Measurements from ENCODE around the gene PHACTR3. TPM values are rescaled to one million over a fixed set of nuclear protein-coding genes. Genes with fewer than 3 reads are reported as not detected.

PHACTR3 gene
- total RNA-seq, 1 donor: under 0.01 TPM

DNA sequence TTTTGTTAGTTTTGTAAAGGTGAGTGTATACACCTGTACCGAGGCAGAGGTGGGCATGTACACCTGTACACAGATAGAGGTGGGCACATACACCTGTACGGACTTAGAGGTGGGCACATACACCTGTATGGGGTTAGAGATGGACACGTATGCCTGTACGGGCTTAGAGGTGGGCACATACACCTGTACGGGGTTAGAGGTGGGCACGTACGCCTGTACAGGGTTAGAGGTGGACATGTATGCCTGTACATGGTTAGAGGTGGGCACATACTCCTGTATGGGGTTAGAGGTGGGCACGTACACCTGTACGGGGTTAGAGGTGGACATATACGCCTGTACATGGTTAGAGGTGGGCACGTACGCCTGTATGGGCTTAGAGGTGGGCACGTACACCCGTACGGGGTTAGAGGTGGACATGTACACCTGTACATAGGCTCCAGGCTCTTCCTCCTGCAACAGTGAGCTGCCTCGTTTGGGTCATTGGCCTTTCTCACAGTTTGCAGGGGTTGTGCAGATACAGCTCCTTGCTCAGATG lies 63.7 kb downstream of the PHACTR3 start:
- no peak for DNase-seq (ENCODE audit: low read depth in 2 of 3, low spot score in 2 of 3)

DNA sequence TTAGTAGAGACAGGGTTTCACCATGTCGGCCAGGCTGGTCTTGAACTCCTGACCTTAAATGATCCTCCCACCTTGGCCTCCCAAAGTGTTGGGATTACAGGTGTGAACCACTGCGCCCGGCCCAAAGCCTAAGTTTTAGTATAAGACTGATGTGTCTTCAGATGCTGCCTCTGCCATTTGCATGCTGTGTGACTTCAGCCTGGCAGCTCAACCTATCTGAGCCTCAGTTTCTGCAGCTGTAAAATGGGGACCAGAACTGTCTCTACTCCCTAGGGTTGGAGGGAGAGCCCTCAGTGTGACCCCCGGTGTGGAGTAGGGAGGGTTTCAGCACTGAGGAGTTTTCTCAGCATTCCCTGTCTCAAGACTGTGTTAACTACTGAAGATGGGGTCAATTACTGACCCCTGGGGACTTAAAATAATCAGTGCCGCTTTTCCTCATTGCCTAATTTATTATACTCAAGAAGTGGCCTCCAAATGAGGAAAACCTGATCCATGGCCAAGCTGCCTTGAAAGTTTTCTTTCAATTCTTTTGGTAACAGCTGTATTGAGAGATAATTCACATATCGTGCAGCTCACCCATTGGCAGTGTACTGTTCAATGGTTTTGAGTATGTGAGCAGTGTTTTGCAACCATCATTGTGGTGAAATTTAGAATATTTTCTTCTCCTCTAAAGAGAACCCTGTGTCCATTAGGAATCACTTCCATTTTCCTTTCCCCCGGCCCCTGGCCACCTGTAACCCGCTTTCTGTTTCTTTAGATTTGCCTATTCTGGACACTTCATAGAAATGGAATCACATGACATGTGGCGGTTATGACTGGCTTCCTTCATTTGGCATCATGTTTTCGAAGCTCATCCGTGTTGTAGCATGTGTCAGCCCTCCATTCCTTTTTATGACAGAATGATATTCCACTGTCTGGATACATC lies 64.8 kb downstream of the PHACTR3 start:
- no peak for DNase-seq (ENCODE audit: low read depth in 2 of 3, low spot score in 2 of 3)

DNA sequence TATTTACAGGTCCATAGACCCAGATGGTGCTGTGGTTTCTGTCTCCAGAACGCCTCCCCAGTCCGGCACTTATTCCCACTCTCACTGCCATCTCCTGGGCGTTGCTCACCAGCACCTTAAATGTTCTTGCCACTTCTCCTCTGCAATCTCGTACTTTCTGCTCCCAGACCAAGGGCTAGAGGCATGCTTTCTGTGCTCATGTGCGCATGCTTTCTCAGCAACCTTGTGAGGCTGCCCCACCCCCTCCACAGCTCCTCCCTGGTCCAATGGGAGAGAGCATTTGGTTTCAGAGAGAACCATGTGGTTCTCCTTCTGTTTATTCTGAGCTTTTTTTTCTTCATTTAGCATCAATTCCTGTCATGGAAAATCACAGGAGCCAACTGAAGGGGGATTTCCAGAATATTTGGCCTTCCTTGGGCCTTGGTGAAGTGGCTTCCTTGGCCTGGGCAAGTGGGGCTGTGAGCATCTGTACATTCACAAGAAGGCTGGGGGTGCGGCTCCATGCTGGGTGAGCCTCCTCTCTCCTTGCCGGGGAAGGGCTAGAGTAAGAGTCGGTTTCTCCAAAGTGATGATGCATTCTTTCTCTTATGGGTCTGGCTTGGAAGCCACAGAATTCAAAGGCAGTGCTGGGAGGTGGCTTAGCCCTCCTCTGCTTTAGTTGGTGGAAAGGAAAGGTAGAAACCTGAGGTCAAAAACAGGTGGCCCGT lies 66.6 kb downstream of the PHACTR3 start:
- DNase-seq (ENCODE audit: low read depth in 2 of 3, low spot score in 2 of 3): no peak

DNA sequence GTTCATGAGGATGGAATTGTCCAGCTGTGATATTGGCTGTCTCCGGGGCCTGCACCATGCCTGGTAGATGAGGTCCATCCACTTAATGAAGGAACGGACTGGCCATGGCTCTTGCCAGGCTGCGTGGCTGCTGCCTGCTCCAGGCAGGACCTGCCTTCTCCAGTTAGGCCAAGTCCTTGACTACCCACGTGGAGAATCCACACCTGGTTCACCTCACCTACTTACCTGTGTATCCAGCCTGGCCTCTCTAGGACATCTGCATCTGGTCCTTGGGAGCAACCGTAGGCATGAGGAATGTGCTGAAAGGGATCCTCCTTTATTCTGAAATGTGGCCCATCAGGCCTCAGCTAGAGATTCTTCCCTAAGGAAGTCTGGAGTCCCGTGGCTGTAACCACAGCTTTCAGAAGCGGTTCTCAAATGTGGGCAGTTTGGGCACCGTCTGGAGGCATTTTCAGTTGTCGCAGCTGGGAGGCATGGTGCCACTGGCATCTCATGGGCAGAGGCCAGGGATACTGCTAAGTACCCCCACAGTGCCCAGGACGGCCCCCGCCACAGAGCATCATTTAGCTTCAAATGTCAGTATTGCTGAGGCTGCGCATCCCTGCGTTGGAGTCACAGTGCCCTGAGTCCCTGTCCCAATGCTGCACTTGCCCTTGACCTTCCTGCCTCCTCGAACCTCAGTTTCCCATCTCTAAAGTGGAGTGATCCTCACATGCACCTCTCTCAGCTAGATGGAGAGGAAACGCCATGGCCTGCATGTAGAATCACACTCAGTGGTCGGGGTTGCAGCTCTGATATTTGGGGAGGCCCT lies 67.5 kb downstream of the PHACTR3 start:
- no peak for DNase-seq (ENCODE audit: low read depth in 2 of 3, low spot score in 2 of 3)

DNA sequence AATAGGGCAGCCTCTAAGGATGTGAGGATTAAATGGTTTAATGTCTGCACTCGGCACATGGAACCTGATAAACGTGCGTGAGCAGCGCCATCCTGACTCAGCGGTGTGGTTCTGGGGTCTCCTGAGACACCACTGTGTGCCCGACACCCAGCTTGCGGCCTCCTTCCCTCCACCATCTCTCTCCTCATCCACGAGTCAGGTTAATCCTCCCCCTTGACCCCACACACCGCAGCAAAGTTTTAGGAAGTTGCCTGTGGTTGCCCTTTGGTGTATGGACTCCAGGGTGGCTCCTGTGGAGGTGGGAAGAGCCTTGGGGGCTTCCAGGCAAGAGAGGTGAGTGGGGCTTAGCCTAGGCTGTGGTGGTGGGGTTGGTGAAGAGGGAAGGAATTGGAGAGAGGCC lies 68.2 kb downstream of the PHACTR3 start:
- DNase-seq (ENCODE audit: low read depth in 2 of 3, low spot score in 2 of 3): no peak

DNA sequence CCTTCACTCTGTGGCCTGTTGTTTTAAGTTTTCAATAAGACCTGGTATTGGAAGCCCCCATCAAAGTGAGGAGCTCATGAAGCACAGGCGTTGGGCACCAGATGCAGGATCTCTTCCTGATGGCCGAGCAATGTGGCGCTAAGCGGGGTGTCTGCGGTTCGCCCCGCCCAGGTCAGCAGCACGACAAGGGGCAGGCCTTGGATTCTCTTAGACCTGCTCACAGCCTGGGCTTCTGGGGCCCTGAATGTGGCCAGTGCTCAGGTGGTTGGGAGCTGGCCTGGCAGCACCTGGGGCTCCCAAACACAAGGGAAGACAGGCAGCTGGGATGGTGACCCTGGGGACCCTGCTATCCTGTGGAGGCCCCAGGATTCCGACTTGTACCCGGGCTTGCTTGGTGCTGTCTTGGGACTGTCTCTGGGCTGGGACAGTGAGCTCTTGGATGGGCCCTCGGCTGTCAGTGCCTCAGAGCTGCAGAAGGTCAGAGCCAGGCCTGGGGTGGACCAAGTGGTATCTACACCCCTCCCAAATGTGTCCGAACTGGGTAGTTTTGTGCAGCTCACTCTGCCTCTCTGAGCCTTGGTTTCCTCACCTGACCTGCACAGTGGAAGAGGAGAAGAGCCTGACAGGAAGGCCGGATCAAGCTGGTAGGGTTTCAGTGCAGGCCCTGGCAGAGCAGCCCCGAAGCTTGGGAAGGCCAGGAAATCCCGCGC lies 69.1 kb downstream of the PHACTR3 start:
- DNase-seq (ENCODE audit: low read depth in 2 of 3, low spot score in 2 of 3): no peak

DNA sequence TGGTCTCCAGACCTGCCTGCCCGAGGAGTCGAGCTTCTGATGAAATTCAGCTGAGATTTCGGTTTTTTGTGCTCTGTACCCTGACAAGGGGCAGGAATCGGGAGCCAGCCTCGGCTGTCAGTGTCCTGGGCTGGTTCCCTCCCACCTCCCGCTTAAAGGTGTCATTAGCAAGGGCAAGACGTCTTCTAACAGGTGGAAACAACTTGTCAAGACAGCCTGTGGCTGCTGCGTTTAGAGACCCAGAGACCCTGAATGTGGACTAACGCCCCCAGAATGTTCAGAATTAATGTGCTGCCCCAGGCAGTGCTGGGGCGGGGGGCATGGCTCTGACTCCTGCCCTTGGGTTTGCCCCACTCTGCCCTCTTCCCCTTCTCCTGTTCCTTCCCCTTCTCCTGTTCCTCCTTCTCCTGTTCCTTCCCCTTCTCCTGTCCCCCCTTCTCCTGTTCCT lies 69.7 kb downstream of the PHACTR3 start:
- no peak for DNase-seq (ENCODE audit: low read depth in 2 of 3, low spot score in 2 of 3)

DNA sequence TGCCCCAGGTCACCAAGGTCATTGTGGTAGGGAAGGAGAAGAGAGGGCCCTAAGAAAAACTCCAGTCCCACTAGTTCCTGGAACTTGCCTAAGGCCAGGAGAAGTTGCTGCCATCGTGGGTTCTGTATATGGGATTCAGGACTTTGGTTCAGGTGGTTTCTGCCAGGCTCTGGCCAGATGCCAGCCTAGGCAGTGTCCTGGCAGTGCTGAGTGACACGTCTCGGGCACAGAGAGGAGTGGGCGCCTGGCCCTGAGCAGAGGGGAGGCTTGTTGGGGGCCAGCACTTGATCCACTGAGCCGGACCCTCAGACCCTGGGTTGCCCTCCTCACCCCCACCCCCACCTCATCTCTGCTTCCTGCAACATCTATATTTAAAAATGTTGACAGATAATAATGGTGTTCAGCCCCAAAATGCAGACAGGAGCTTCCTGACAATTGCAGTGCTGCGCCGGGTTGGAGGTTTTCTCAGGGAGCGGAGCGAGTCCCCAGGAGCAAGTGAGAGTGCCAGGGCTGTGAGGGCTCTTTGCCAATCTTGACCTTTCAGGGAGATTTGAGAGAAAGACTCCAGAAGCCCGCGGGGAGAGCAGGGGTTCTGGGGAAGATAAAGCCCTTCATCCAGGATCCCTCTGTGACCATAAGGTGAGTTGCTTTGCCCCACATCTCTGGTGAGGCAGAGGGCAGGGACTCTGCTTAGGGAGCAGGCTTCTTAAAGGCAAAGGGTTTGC lies 71.9 kb downstream of the PHACTR3 start:
- no peak for DNase-seq (ENCODE audit: low read depth in 2 of 3, low spot score in 2 of 3)

DNA sequence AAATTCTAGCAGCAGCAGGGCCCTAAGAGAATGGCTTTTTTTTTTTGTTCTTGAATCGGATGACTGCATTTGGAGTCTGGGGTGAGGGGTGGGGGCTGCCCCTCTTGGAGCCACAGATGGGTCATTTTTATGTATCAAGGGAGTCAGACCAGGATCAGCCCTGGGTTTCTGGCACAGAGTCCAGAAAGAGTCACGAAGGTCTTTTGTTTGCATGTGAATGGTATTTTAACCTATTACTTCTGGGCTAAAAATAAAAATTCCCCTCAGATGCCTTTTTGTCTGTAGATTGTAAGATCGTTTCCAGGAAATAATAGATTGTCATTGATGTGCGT lies 72.5 kb downstream of the PHACTR3 start:
- DNase-seq (ENCODE audit: low read depth in 2 of 3, low spot score in 2 of 3): no peak

DNA sequence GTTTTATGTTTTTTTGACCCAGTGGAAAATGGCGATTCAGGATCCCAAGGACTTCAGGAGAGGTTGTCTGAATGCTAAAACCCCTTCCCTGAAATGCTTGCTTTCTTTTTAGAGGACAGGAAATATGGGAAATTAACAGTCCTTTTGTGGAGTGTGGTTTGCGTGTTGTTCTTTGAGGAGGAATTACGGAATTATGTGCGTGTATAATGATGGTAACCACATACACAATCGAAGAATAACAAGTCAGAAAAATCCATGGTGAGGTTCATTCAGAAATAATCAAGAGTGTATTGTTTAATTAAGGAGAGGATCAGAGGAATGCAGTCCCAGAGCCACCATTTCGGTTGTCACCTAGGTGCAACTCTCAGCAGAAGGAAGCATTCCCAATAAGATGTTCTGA lies 73.2 kb downstream of the PHACTR3 start:
- no peak for DNase-seq (ENCODE audit: low read depth in 2 of 3, low spot score in 2 of 3)

DNA sequence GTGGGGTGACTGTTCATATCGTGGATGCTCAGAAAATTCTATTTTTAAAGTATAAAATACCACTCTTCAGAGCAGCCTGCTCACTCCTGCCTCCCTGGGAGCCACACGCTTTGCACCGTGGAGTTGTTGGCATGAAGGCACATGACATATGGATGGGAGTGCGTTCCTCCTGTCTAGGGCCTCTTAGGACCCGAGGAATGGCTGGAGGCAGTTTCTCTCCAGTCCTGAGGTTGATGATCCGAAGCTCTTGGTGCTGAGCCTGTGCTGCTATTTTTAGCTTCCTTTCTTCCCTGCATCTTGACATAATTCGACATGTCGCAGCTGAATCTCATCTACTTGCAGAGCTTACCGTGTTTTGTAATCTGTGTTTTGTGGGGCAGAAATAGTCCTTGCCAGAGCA lies 73.9 kb downstream of the PHACTR3 start:
- no peak for DNase-seq (ENCODE audit: low read depth in 2 of 3, low spot score in 2 of 3)

DNA sequence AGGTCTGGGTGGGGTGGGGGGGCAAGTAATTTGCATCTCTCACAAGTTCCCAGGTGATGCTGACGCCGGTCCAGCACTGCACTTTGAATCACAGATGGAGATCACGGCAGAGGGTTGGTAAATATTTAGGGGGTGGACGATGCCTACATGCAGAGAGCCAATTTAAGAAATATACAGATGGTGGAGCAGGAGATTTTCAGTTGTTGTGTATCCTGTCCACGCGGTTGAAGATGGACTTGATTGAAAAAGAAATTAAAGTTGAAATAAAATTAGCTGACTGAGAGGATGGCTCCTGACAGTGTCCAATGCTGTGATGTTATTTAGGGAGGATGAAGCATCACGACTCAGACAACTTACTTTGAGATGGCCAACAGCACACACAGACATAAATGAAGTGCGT lies 74.6 kb downstream of the PHACTR3 start:
- no peak for DNase-seq (ENCODE audit: low read depth in 2 of 3, low spot score in 2 of 3)

DNA sequence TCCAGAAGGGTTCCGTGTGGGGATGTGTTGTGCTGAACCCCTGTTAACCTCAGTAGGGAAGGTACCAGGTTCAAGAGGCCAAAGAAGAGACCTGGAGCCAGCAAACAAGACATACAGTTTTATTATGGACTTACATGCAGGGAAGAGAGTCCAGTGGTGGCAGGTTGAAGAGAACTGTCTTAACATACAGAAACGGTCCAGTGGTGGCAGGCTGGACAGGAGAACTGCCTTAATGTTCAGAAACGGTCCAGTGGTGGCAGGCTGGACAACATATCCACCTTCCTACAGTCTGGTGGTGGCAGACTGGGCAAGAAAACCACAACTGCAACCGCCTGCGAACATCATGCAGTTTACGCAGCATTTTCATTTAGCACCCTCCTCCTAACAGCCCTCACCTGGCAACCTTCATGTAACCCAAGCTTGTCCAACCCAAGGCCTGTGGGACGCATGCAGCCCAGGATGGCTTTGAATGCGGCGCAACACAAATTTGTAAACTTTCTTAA lies 75.9 kb downstream of the PHACTR3 start:
- no peak for DNase-seq (ENCODE audit: low read depth in 2 of 3, low spot score in 2 of 3)

DNA sequence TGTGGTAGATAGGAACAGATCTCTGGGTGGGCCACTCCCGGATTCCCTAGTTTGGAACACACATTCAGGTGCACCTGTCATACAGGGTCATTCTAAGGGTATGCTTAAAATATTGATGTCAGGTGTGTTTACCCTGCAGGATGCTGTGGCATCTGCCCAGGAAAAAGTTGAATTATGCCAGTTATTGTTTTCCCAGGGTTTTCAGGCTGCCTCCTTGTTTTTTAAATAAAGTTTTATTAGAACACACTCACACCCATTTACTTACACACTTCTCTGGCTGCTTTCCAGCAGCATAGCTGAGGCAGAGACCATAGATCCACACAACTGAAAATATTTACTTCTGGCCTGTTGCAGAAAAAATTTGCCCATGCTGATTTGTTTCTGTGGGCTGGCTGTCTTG lies 76.5 kb downstream of the PHACTR3 start:
- DNase-seq (ENCODE audit: low read depth in 2 of 3, low spot score in 2 of 3): no peak

DNA sequence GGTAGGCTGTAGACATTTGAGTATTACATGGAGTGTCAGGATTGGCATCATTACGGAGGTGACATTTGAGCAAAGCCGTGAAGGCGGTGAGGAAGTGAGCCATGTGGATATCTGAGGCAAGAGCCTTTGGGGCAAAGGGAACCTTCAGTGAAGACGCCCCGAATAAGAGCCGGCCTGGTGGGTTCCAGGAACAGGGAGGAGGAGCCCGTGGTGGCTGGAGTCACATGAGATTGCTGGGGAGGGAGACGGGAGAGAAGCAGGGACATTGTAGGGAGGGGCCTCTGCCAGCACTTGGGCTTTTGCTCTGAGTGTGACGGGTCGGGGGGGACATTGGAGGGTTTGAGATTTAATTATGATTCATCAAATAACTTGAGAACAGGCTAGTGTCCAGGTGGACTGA lies 78.3 kb downstream of the PHACTR3 start:
- DNase-seq (ENCODE audit: low read depth in 2 of 3, low spot score in 2 of 3): no peak

DNA sequence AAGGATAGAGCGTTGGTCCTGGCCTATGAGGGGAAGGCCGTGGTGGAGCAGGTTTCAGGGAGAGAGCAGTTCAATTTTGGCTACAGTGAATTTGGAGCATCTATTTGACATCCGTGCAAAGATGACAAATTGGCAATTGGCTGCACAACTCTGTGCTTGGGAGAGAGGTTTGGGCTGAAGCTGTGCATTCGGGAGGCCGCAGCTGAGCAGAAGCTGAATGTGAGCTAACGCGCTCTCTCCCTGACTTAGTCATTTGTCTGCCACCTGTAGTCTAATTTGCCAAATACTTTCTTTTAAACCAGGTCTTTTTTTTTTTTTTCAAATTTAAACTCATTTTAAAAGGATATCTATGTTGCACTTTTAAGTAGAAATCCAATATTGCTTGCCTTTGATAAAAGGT lies 78.8 kb downstream of the PHACTR3 start:
- no peak for DNase-seq (ENCODE audit: low read depth in 2 of 3, low spot score in 2 of 3)

DNA sequence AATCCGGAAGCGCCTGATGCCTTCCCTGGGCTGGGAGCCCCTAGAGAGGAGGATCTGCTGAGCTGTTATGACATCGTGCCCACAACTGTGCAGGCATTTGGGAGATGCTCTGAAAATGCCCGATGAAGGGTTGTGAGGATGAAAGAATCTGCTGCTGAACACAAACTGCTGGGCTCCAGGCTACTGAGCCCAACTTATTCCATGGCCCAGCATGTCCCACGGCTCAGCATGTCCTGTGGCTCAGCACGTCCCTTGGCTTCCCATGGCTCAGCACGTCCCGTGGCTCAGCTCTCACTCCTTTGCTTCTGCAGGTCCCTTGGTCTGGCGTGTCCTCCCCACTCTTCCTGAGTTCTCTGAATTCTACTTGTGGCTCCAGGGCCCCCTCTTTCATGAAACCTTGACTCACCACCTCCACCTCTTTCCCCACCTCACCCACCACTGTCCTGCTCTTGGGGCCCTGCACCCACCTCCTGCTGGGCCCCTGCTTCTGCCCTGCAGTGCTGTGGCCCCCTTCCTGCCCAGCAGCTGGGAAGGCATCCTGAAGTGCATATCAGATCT lies 80.4 kb downstream of the PHACTR3 start:
- no peak for DNase-seq (ENCODE audit: low read depth in 2 of 3, low spot score in 2 of 3)

DNA sequence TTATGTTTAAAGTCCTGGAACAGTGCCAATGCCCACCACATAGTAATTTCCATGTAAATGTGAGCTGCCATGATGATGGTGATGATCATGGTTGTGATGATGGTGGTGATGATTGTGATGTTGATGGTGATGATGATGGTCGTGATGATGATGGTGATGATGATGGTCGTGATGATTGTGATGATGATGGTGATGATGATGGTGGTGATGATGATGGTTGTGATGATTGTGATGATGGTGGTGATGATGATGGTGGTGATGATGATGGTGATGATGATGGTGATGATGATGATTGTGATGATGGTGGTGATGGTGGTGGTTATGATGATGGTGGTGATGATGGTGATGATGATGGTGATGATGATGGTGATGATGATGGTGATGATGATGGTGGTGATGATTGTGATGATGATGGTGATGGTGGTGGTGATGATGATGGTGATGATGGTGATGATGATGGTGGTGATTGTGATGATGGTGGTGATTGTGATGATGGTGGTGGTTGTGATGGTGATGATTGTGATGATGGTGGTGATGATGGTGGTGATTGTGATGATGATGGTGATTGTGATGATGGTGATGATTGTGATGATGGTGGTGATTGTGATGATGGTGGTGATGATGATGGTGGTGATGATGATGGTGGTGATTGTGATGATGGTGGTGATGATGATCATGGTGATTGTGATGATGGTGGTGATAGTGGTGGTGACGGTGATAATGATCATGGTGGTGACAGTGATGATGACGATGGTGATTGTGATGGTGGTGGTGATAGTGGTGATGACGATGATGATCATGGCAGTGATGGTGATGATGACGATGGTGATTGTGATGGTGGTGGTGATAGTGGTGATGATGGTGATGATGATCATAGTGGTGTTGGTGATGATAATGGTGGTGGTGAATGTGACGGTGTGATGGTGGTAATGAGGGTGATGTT lies 82.3 kb downstream of the PHACTR3 start:
- no peak for DNase-seq (ENCODE audit: low read depth in 2 of 3, low spot score in 2 of 3)
